ENCODE data around the gene SHB.

The SHB gene

GRCh38 chr9:38068701-38069628, at the start of gene SHB:
Gene SHB (minus strand): TSS chr9:38069227. CDS start chr9:38068645, 582 bp downstream.
- Mint-ChIP-seq H3K4me1 (peaks cover 27% of the 10 kb centered on the region), H3K27ac (peak within 1 kb of the TSS; percentile 75), H3K27me3 (peaks cover 40% of the 10 kb centered on the region), H3K9me3 (no peaks in the 10 kb centered on the region), H3K36me3 (peaks cover 7% of the 10 kb centered on the region), H3K4me3 (peak within 1 kb of the TSS; percentile 92)
- peak; percentile 88 for ATAC-seq

- no peaks in the 10 kb centered on the region for H3K4me1 Mint-ChIP-seq
- no peak overlapping the region for H3K27ac Mint-ChIP-seq
- no peaks in the 10 kb centered on the region for H3K9me3 Mint-ChIP-seq
- no peaks in the 10 kb centered on the region for H3K36me3 Mint-ChIP-seq
- H3K4me3 Mint-ChIP-seq: no peak overlapping the region
- peaks cover 15% of the 10 kb centered on the region for H3K27me3 Mint-ChIP-seq
- no peak for ATAC-seq
Observed at GRCh38 chr9:38117651-38118050, 48.6 kb upstream of the SHB start.

- ATAC-seq: no peak
- H3K9me3 Mint-ChIP-seq: no peaks in the 10 kb centered on the region
- H3K36me3 Mint-ChIP-seq: no peaks in the 10 kb centered on the region
- no peaks in the 10 kb centered on the region for H3K4me1 Mint-ChIP-seq
- H3K27me3 Mint-ChIP-seq: peaks cover 35% of the 10 kb centered on the region
- no peak overlapping the region for H3K4me3 Mint-ChIP-seq
- H3K27ac Mint-ChIP-seq: no peak overlapping the region
Observed at GRCh38 chr9:38114905-38115304, 45.9 kb upstream of the SHB start.

GRCh38 chr9:38112456-38112855, 43.4 kb upstream of the SHB start:
- Mint-ChIP-seq H3K4me1 (no peaks in the 10 kb centered on the region), H3K36me3 (no peaks in the 10 kb centered on the region), H3K4me3 (no peak overlapping the region), H3K9me3 (no peaks in the 10 kb centered on the region), H3K27me3 (peaks cover 51% of the 10 kb centered on the region), H3K27ac (no peak overlapping the region)
- no peak for ATAC-seq

- Mint-ChIP-seq H3K27me3 (peaks cover 55% of the 10 kb centered on the region), H3K4me3 (no peak overlapping the region), H3K27ac (no peak overlapping the region), H3K36me3 (no peaks in the 10 kb centered on the region), H3K9me3 (no peaks in the 10 kb centered on the region), H3K4me1 (no peaks in the 10 kb centered on the region)
- no peak for ATAC-seq
Observed at GRCh38 chr9:38112049-38112448, 43.0 kb upstream of the SHB start.

GRCh38 chr9:38110476-38110875, 41.4 kb upstream of the SHB start:
- peaks cover 58% of the 10 kb centered on the region for H3K27me3 Mint-ChIP-seq
- no peak for ATAC-seq
- no peaks in the 10 kb centered on the region for H3K4me1 Mint-ChIP-seq
- no peaks in the 10 kb centered on the region for H3K9me3 Mint-ChIP-seq
- H3K36me3 Mint-ChIP-seq: no peaks in the 10 kb centered on the region
- H3K27ac Mint-ChIP-seq: no peak overlapping the region
- no peak overlapping the region for H3K4me3 Mint-ChIP-seq

GRCh38 chr9:38109601-38110000, 40.6 kb upstream of the SHB start:
- H3K4me1 Mint-ChIP-seq: no peaks in the 10 kb centered on the region
- H3K4me3 Mint-ChIP-seq: no peak overlapping the region
- peaks cover 66% of the 10 kb centered on the region for H3K27me3 Mint-ChIP-seq
- no peak for ATAC-seq
- H3K9me3 Mint-ChIP-seq: no peaks in the 10 kb centered on the region
- H3K36me3 Mint-ChIP-seq: no peaks in the 10 kb centered on the region
- no peak overlapping the region for H3K27ac Mint-ChIP-seq

- H3K4me1 Mint-ChIP-seq: no peaks in the 10 kb centered on the region
- no peaks in the 10 kb centered on the region for H3K9me3 Mint-ChIP-seq
- H3K27me3 Mint-ChIP-seq: peaks cover 79% of the 10 kb centered on the region
- no peaks in the 10 kb centered on the region for H3K36me3 Mint-ChIP-seq
- ATAC-seq: no peak
- no peak overlapping the region for H3K4me3 Mint-ChIP-seq
- no peak overlapping the region for H3K27ac Mint-ChIP-seq
Observed at GRCh38 chr9:38108326-38108725, 39.3 kb upstream of the SHB start.

GRCh38 chr9:38107811-38108304, 38.8 kb upstream of the SHB start:
- Mint-ChIP-seq H3K4me1 (no peaks in the 10 kb centered on the region), H3K27me3 (peaks cover 80% of the 10 kb centered on the region), H3K9me3 (no peaks in the 10 kb centered on the region), H3K36me3 (no peaks in the 10 kb centered on the region), H3K27ac (no peak overlapping the region), H3K4me3 (no peak overlapping the region)
- peak; percentile 19 for ATAC-seq

GRCh38 chr9:38107405-38107804, 38.4 kb upstream of the SHB start:
- no peak for ATAC-seq
- Mint-ChIP-seq H3K4me1 (no peaks in the 10 kb centered on the region), H3K4me3 (no peak overlapping the region), H3K27me3 (peaks cover 80% of the 10 kb centered on the region), H3K36me3 (no peaks in the 10 kb centered on the region), H3K27ac (no peak overlapping the region), H3K9me3 (no peaks in the 10 kb centered on the region)

- H3K36me3 Mint-ChIP-seq: no peaks in the 10 kb centered on the region
- H3K9me3 Mint-ChIP-seq: no peaks in the 10 kb centered on the region
- peaks cover 83% of the 10 kb centered on the region for H3K27me3 Mint-ChIP-seq
- H3K4me3 Mint-ChIP-seq: no peak overlapping the region
- no peak overlapping the region for H3K27ac Mint-ChIP-seq
- no peak for ATAC-seq
- no peaks in the 10 kb centered on the region for H3K4me1 Mint-ChIP-seq
Observed at GRCh38 chr9:38106488-38106887, 37.5 kb upstream of the SHB start.

- no peak overlapping the region for H3K4me3 Mint-ChIP-seq
- H3K27me3 Mint-ChIP-seq: peaks cover 76% of the 10 kb centered on the region
- no peak overlapping the region for H3K27ac Mint-ChIP-seq
- no peak for ATAC-seq
- no peaks in the 10 kb centered on the region for H3K9me3 Mint-ChIP-seq
- no peaks in the 10 kb centered on the region for H3K4me1 Mint-ChIP-seq
- H3K36me3 Mint-ChIP-seq: no peaks in the 10 kb centered on the region
Observed at GRCh38 chr9:38103340-38103739, 34.3 kb upstream of the SHB start.

GRCh38 chr9:38101423-38101822, 32.4 kb upstream of the SHB start:
- Mint-ChIP-seq H3K36me3 (no peaks in the 10 kb centered on the region), H3K27me3 (peaks cover 67% of the 10 kb centered on the region), H3K4me1 (no peaks in the 10 kb centered on the region), H3K9me3 (no peaks in the 10 kb centered on the region), H3K4me3 (no peak overlapping the region), H3K27ac (no peak overlapping the region)
- ATAC-seq: no peak

GRCh38 chr9:38096238-38096805, 27.3 kb upstream of the SHB start:
- H3K27me3 Mint-ChIP-seq: peaks cover 36% of the 10 kb centered on the region
- H3K36me3 Mint-ChIP-seq: no peaks in the 10 kb centered on the region
- H3K4me1 Mint-ChIP-seq: peaks cover 4% of the 10 kb centered on the region
- H3K9me3 Mint-ChIP-seq: no peaks in the 10 kb centered on the region
- no peak overlapping the region for H3K4me3 Mint-ChIP-seq
- H3K27ac Mint-ChIP-seq: no peak overlapping the region
- peak; percentile 20 for ATAC-seq

- Mint-ChIP-seq H3K9me3 (no peaks in the 10 kb centered on the region), H3K27me3 (peaks cover 23% of the 10 kb centered on the region), H3K27ac (no peak overlapping the region), H3K4me1 (peaks cover 15% of the 10 kb centered on the region), H3K4me3 (no peak overlapping the region), H3K36me3 (no peaks in the 10 kb centered on the region)
- ATAC-seq: no peak
Observed at GRCh38 chr9:38094165-38094564, 25.1 kb upstream of the SHB start.

- ATAC-seq: no peak
- no peak overlapping the region for H3K4me3 Mint-ChIP-seq
- no peaks in the 10 kb centered on the region for H3K36me3 Mint-ChIP-seq
- no peaks in the 10 kb centered on the region for H3K9me3 Mint-ChIP-seq
- H3K4me1 Mint-ChIP-seq: peaks cover 22% of the 10 kb centered on the region
- H3K27ac Mint-ChIP-seq: no peak overlapping the region
- peaks cover 23% of the 10 kb centered on the region for H3K27me3 Mint-ChIP-seq
Observed at GRCh38 chr9:38092656-38093055, 23.6 kb upstream of the SHB start.

Data from stimulated activated memory B cell treated with anti-CD40 and anti-IgM and Interleukin-4, amounts not matched to agents 10 μg/mL and 1 μg/mL and 100 μg/mL, for 72 hours (primary cell).